Naive thymus-derived CD4-positive, alpha-beta T cell (primary cell): ENCODE data around the gene TMEM163. TPM values are rescaled to one million over a fixed set of nuclear protein-coding genes. Genes with fewer than 3 reads are reported as not detected.

ENCODE experiments used
- ATAC-seq: fragments of 150-1000 bp; cut with Tn5 transposase; 2 replicates; pipeline ENCODE4 v1.10.0; 2021; ENCODE audit warnings: mild to moderate bottlenecking, moderate library complexity
- CTCF ChIA-PET: fragments of 350-600 bp; sonication (Branson Sonifier 250); formaldehyde crosslinking; loops from one replicate; lab custom pipeline; 2021; ENCODE audit warnings: antibody characterized with exemption; lab: Charles Lee
- POLR2A ChIA-PET: fragments of 350-600 bp; sonication (Branson Sonifier 250); formaldehyde crosslinking; loops from one replicate; lab custom pipeline; 2021; ENCODE audit warnings: antibody characterized with exemption, inconsistent platforms; lab: Charles Lee
- DNase-seq, 9 donors: peaks; one replicate each; pipeline versions ENCODE4 v3.0.0 to v3.0.0-alpha.2; 2020 to 2022; ENCODE audit warnings: mixed read lengths in 1 of 9
- H3K27ac ChIP-seq: one replicate; pipeline ENCODE4 v1.7.0; 2013; ENCODE audit warnings: mild to moderate bottlenecking, low read depth, low read length, moderate library complexity
- H3K27me3 ChIP-seq, 2 donors: one replicate each; pipeline ENCODE4 v1.7.0; 2013; ENCODE audit warnings: low read length in 2 of 2, mild to moderate bottlenecking in 2 of 2, moderate library complexity in 2 of 2; ENCODE audit not compliant: control insufficient read depth in 2 of 2, insufficient read depth in 2 of 2
- H3K36me3 ChIP-seq, 3 experiments: 1 replicate in 2 of 3; 2 replicates in 1 of 3; pipeline ENCODE4 v1.7.0; 2013; ENCODE audit warnings: low read length in 3 of 3, mild to moderate bottlenecking in 3 of 3, moderate library complexity in 1 of 3; ENCODE audit not compliant: insufficient read depth in 3 of 3, control insufficient read depth in 2 of 3
- H3K4me1 ChIP-seq, 2 donors: one replicate each; pipeline ENCODE4 v1.7.0; 2013; ENCODE audit warnings: low read length in 2 of 2, mild to moderate bottlenecking in 2 of 2, moderate library complexity in 1 of 2; ENCODE audit not compliant: control insufficient read depth in 2 of 2, insufficient read depth in 2 of 2
- H3K4me3 ChIP-seq: 2 replicates; pipeline ENCODE4 v1.7.0; 2013; ENCODE audit warnings: mild to moderate bottlenecking, low read length
- H3K9me3 ChIP-seq, 3 experiments: 1 replicate in 2 of 3; 2 replicates in 1 of 3; pipeline ENCODE4 v1.7.0; 2013; ENCODE audit warnings: low read length in 3 of 3; ENCODE audit not compliant: control insufficient read depth in 2 of 3
- H3K27ac Mint-ChIP-seq, 9 donors: one replicate each; pipeline ENCODE4 v1.8.0; 2020 to 2022; ENCODE audit warnings: mixed read lengths in 9 of 9, mild to moderate bottlenecking in 8 of 9, moderate library complexity in 5 of 9, inconsistent platforms in 2 of 9
- H3K27me3 Mint-ChIP-seq, 5 donors: one replicate each; pipeline ENCODE4 v1.8.0; 2021 to 2022; ENCODE audit warnings: mixed read lengths in 5 of 5, mild to moderate bottlenecking in 1 of 5
- H3K36me3 Mint-ChIP-seq, 5 donors: one replicate each; pipeline ENCODE4 v1.8.0; 2020 to 2022; ENCODE audit warnings: mixed read lengths in 5 of 5, mild to moderate bottlenecking in 3 of 5, inconsistent platforms in 1 of 5
- H3K4me1 Mint-ChIP-seq, 7 donors: one replicate each; pipeline ENCODE4 v1.8.0; 2020 to 2022; ENCODE audit warnings: mixed read lengths in 7 of 7, mild to moderate bottlenecking in 3 of 7, inconsistent platforms in 1 of 7
- H3K4me3 Mint-ChIP-seq, 10 donors: one replicate each; pipeline ENCODE4 v1.8.0; 2020 to 2022; ENCODE audit warnings: mild to moderate bottlenecking in 10 of 10, mixed read lengths in 10 of 10, moderate library complexity in 6 of 10, inconsistent platforms in 2 of 10
- H3K9me3 Mint-ChIP-seq, 11 donors: one replicate each; pipeline ENCODE4 v1.8.0; 2020 to 2022; ENCODE audit warnings: mixed read lengths in 11 of 11, mild to moderate bottlenecking in 4 of 11, inconsistent platforms in 1 of 11, moderate library complexity in 1 of 11
- intact Hi-C, 2 donors: fragments of 100-400 bp; cut with micrococcal nuclease; formaldehyde crosslinking; loops; one replicate each; pipeline ENCODE4 v1.15.1; 2023
- polyA plus RNA-seq, 2 donors: library from polyadenylated mRNA; unstranded; fragments of 300-500 nt; fragmentation: Illumina TruSeq; gene quantifications; one replicate each; pipeline ENCODE4 v1.2.3, GENCODE V29; 2021
- total RNA-seq, 6 experiments: library from RNA in 5 of 6; stranded (reverse) in 5 of 6; gene quantifications; 1 replicate in 5 of 6; 2 replicates in 1 of 6; pipeline ENCODE4 v1.2.3 and lab custom pipeline; 2021 to 2026

The TMEM163 gene
- total and polyA plus RNA-seq, 7 experiments from 2014 or later: 0.13 to 0.71 (median 0.21) TPM; not detected in 2

DNA sequence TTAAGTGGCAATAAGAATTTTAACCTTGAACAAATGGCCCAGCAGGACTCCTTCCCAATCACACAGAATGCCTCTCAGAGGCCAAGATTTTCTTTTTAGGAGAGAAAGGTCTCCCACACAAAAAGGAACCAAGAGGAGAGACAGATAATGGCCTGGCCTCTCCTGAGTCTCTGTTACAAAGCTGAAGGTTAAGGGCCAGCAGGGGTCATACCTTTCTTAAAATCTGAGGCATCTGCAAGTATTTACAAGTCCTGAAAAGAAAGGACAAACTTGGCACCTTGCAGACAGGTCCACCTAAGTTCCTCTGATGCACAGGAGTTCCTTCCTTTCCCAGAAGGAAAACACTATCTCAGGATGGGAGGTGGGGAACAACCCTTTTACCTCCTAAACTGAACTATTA is 142.3 kb downstream of the TMEM163 start:
- CTCF ChIA-PET: interaction anchor here (1.1 to 2.2 kb wide), 2 partner anchors 322 to 325 kb away, joined by 4 read pairs; no protein-coding TSS in a partner anchor
- Histone ChIP-seq H3K4me3 (no peak overlapping the region), H3K36me3 (no peaks in the 10 kb centered on the region), H3K4me1 (no peaks in the 10 kb centered on the region), H3K9me3 (no peaks in the 10 kb centered on the region), H3K27ac (no peak overlapping the region), H3K27me3 (no peaks in the 10 kb centered on the region)
- Mint-ChIP-seq H3K27me3 (no peaks in the 10 kb centered on the region), H3K36me3 (no peaks in the 10 kb centered on the region), H3K9me3 (no peaks in the 10 kb centered on the region), H3K4me3 (no peak overlapping the region), H3K27ac (no peak overlapping the region), H3K4me1 (peaks cover 0 to 3% (median 0%) of the 10 kb centered on the region in 7 donors)
- POLR2A ChIA-PET: no interaction called here
- intact Hi-C loops: loop anchor here (1.0 to 5.0 kb wide), 3 partner anchors 116 to 459 kb away; no protein-coding TSS in a partner anchor
- peak in 6 of 9 donors; percentile 9 to 45 (median 28) for DNase-seq
- no peak for ATAC-seq

- Histone ChIP-seq H3K4me3 (no peak overlapping the region), H3K27ac (no peak overlapping the region), H3K27me3 (no peaks in the 10 kb centered on the region), H3K36me3 (no peaks in the 10 kb centered on the region), H3K9me3 (no peaks in the 10 kb centered on the region), H3K4me1 (no peaks in the 10 kb centered on the region)
- ChIA-PET POLR2A (no interaction called here), CTCF (interaction anchor here (1.1 kb wide), 1 partner anchor 322 kb away, joined by 4 read pairs; no protein-coding TSS in a partner anchor)
- H3K36me3 Mint-ChIP-seq: no peaks in the 10 kb centered on the region
- H3K9me3 Mint-ChIP-seq: no peaks in the 10 kb centered on the region
- ATAC-seq (no peak), DNase-seq (no peak)
- H3K4me1 Mint-ChIP-seq: peaks cover 0 to 1% (median 0%) of the 10 kb centered on the region in 7 donors
- intact Hi-C loops: loop anchor here (1.0 to 5.0 kb wide), 3 partner anchors 116 to 459 kb away; no protein-coding TSS in a partner anchor
- no peak overlapping the region for H3K27ac Mint-ChIP-seq
- no peak overlapping the region for H3K4me3 Mint-ChIP-seq
- H3K27me3 Mint-ChIP-seq: peaks cover 0 to 2% (median 0%) of the 10 kb centered on the region in 5 donors
These were observed 142.9 kb downstream of the TMEM163 start for GRCh38 chr2:134575888-134576287.

- no peaks in the 10 kb centered on the region for H3K9me3 ChIP-seq
- intact Hi-C loops: loop anchor here in 1 of 2 donors (5.0 kb wide), 1 partner anchor 457 kb away; no protein-coding TSS in a partner anchor
- ATAC-seq (no peak), DNase-seq (no peak)
- Mint-ChIP-seq H3K4me1 (peaks cover 0 to 1% (median 0%) of the 10 kb centered on the region in 7 donors), H3K36me3 (no peaks in the 10 kb centered on the region), H3K9me3 (no peaks in the 10 kb centered on the region), H3K27ac (no peak overlapping the region), H3K27me3 (peaks cover 0 to 7% (median 0%) of the 10 kb centered on the region in 5 donors), H3K4me3 (no peak overlapping the region)
- ChIA-PET POLR2A (no interaction called here), CTCF (interaction anchor here (1.1 kb wide), 1 partner anchor 324 kb away, joined by 3 read pairs; no protein-coding TSS in a partner anchor)
- no peak overlapping the region for H3K27ac ChIP-seq
- H3K36me3 ChIP-seq: no peaks in the 10 kb centered on the region
- no peaks in the 10 kb centered on the region for H3K4me1 ChIP-seq
- no peaks in the 10 kb centered on the region for H3K27me3 ChIP-seq
- no peak overlapping the region for H3K4me3 ChIP-seq
These were observed 144.0 kb downstream of the TMEM163 start for GRCh38 chr2:134574611-134575330.

DNA sequence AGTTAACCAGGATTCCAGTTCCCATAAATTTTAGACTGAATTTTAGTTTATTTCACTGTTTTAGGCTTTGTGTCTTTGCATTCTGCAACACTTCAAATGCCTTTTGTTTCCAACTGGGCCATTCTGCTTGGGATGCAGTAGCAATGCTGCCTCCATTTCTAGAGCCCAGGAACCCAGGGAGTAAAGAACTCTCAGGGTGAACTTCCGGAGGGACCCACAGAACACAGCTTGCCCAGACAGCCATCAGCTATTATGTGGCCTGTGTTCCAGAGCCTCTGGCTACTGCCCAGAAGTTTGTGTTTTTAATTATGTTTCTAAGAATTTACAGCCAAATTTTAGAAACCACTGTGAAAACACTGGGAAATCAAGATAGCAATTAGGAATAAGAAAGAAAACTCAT is 145.1 kb downstream of the TMEM163 start:
- Mint-ChIP-seq H3K9me3 (no peaks in the 10 kb centered on the region), H3K27ac (no peak overlapping the region), H3K27me3 (peaks cover 0 to 8% (median 0%) of the 10 kb centered on the region in 5 donors), H3K4me1 (peaks cover 0 to 1% (median 0%) of the 10 kb centered on the region in 7 donors), H3K4me3 (no peak overlapping the region), H3K36me3 (no peaks in the 10 kb centered on the region)
- Histone ChIP-seq H3K4me3 (no peak overlapping the region), H3K4me1 (no peaks in the 10 kb centered on the region), H3K36me3 (no peaks in the 10 kb centered on the region), H3K9me3 (no peaks in the 10 kb centered on the region), H3K27ac (no peak overlapping the region), H3K27me3 (no peaks in the 10 kb centered on the region)
- ATAC-seq: no peak
- POLR2A ChIA-PET: no interaction called here
- CTCF ChIA-PET: interaction anchor here (0.6 kb wide), 1 partner anchor 317 kb away, joined by 3 read pairs; no protein-coding TSS in a partner anchor
- no peak for DNase-seq
- intact Hi-C loops: no loop called here

DNA sequence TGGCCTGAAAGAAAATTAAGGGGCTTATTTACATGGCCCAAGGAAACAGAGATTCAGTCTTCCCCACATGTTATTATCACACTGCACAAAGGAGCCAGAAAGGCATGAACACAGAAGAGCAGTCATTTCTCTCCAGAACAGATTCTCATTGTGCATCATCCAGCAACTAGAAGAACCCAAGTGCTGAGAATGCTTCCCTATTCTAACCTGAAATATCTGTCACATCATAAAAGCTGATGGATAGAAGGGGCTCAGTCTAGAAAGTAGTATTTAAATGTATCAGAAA is 145.8 kb downstream of the TMEM163 start:
- H3K4me3 ChIP-seq: no peak overlapping the region
- intact Hi-C loops: no loop called here
- Mint-ChIP-seq H3K36me3 (no peaks in the 10 kb centered on the region), H3K4me1 (peaks cover 0 to 3% (median 0%) of the 10 kb centered on the region in 7 donors), H3K27ac (no peak overlapping the region), H3K27me3 (peaks cover 0 to 12% (median 0%) of the 10 kb centered on the region in 5 donors), H3K4me3 (no peak overlapping the region), H3K9me3 (no peaks in the 10 kb centered on the region)
- no peaks in the 10 kb centered on the region for H3K27me3 ChIP-seq
- H3K4me1 ChIP-seq: no peaks in the 10 kb centered on the region
- H3K27ac ChIP-seq: no peak overlapping the region
- no peaks in the 10 kb centered on the region for H3K36me3 ChIP-seq
- POLR2A ChIA-PET: no interaction called here
- CTCF ChIA-PET: no interaction called here
- H3K9me3 ChIP-seq: no peaks in the 10 kb centered on the region
- DNase-seq (no peak), ATAC-seq (no peak)

DNA sequence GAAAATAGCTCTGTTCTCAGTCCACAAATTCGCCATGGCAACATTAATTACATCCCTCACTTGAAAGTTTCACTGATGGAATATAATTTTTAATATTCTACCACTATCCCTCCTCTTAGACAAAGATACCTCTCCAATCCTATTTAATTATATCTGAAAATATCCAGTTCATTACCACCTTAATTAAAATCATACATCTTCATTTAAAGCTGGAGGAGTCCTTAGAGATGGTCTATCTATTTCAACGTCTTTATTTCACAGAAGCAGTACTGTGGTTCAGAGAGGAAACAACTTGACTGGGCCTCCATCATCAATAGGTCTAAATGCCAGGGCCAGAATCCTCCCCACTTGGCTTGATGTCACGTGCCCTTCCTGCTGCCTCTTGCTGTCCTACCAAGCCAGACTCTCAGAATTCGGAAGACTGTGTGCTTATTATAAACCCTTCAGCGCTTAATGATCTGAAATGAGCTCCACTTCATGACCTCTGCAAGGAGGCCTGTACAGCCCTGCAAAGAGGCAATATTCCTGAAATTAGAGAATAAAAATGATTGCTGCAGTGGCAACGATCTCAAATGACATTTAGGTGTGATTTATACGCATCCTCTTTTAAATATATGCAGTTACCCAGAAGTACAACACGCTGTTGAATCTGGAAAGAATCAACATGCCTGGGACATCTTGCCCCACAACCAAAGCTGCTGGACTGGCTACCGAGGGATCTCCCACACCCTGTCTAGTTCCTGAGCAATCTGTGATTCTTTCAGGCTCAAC is 146.3 kb downstream of the TMEM163 start:
- H3K4me1 Mint-ChIP-seq: peaks cover 0 to 3% (median 0%) of the 10 kb centered on the region in 7 donors
- Histone ChIP-seq H3K4me1 (no peaks in the 10 kb centered on the region), H3K4me3 (no peak overlapping the region), H3K27ac (no peak overlapping the region), H3K36me3 (no peaks in the 10 kb centered on the region), H3K9me3 (no peaks in the 10 kb centered on the region), H3K27me3 (no peaks in the 10 kb centered on the region)
- DNase-seq: no peak
- ChIA-PET CTCF (interaction anchor here (1.2 kb wide), 1 partner anchor 10 kb away, joined by 3 read pairs; no protein-coding TSS in a partner anchor), POLR2A (no interaction called here)
- ATAC-seq: no peak
- H3K4me3 Mint-ChIP-seq: no peak overlapping the region
- H3K27me3 Mint-ChIP-seq: peaks cover 0 to 12% (median 0%) of the 10 kb centered on the region in 5 donors
- H3K27ac Mint-ChIP-seq: no peak overlapping the region
- intact Hi-C loops: no loop called here
- H3K9me3 Mint-ChIP-seq: no peaks in the 10 kb centered on the region
- no peaks in the 10 kb centered on the region for H3K36me3 Mint-ChIP-seq
